ENCODE measurements around the gene ZBTB7A.

Gene ZBTB7A

DNA sequence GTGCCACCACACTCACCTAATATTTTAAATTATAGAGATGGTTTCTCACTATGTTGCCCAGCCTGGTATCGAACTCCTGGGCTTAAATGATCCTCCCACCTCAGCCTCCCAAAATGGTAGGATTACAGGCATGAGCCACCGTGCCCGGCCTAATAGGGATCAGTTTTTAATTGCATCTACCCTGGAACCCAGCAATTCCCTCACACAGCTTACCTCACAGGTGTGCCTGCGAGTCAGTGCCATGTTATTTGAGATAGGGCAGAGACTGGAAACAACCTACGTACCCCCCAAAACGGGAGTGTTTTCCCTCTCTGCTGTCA, 42.9 kb upstream of the ZBTB7A start:
- in situ Hi-C loops (cut with HindIII; ENCODE audit: low sequenced_read_pairs): no loop called here
- H3K4me3 ChIP-seq (ENCODE audit: low read depth, low read length): no peak overlapping the region
- TF ChIP-seq, protein P1, sequence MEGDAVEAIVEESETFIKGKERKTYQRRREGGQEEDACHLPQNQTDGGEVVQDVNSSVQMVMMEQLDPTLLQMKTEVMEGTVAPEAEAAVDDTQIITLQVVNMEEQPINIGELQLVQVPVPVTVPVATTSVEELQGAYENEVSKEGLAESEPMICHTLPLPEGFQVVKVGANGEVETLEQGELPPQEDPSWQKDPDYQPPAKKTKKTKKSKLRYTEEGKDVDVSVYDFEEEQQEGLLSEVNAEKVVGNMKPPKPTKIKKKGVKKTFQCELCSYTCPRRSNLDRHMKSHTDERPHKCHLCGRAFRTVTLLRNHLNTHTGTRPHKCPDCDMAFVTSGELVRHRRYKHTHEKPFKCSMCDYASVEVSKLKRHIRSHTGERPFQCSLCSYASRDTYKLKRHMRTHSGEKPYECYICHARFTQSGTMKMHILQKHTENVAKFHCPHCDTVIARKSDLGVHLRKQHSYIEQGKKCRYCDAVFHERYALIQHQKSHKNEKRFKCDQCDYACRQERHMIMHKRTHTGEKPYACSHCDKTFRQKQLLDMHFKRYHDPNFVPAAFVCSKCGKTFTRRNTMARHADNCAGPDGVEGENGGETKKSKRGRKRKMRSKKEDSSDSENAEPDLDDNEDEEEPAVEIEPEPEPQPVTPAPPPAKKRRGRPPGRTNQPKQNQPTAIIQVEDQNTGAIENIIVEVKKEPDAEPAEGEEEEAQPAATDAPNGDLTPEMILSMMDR (IDR thresholded peaks at IDR 0.05; ENCODE audit: low read depth, low read length): no peak
- no peak for DNase-seq (ENCODE audit: low read depth, low spot score)

DNA sequence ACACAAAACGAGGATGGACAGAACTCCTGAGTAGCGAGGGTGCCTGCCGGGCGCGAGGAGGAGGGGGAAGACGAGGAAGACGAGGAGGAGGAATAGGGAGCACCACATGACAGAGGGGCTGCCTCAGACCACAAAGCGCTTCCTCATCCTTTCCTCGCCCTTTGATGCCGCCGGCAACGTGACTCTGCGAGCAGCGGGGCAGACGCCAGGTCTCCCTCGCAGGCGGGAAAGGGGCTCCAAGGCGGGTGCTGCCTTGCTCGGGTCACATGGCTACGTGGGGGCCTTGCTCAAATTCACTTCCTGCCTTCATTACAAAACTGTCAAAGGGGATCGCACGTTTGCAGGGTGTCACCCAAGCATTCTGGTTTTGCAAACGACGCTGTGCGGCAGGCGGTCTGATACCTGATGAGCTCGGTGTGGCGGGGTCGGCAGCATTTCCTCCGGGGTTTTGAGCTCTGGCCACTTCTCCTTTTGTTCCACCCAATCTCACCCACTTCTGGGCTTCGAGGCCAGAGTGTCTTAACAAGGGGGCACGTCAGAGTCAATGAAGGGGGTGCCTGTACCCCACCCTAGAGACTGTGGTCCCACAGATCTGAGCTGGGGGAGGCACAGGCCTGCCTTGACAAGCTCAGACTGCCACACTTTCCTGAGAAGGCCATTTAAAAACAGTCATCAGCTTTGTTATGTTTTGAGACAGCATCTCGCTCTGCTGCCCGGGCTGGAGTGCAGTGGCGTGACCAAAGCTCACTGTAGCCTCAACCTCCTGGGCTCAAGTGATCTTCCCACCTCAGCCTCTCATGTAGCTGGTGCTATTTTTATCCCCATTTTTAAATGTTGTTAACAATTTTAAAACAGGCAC, 42.3 kb upstream of the ZBTB7A start:
- in situ Hi-C loops (cut with HindIII; ENCODE audit: low sequenced_read_pairs): no loop called here
- no peak overlapping the region for H3K4me3 ChIP-seq (ENCODE audit: low read depth, low read length)
- DNase-seq (ENCODE audit: low read depth, low spot score): no peak
- TF ChIP-seq, protein P1 (IDR thresholded peaks at IDR 0.05; ENCODE audit: low read depth, low read length): no peak

DNA sequence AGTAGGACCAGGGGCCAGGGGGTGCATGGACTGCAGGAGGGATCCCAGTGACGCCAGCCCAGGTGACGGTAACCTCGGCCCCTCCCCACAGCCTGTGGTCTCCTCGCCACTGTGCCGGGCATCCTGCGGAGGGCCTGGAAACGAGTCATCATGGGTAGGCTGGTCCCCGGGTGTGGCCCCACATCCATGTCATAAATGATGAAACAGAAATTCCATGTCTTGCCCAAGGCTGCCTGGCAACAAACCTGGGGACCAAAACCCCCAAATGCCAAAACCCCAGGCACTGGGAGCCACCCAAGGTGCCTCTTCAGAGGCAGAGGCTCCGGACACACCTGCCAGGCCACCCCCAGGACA, 36.4 kb upstream of the ZBTB7A start:
- TF ChIP-seq, protein P1 (IDR thresholded peaks at IDR 0.05; ENCODE audit: low read depth, low read length): no peak
- no peak overlapping the region for H3K4me3 ChIP-seq (ENCODE audit: low read depth, low read length)
- in situ Hi-C loops (cut with HindIII; ENCODE audit: low sequenced_read_pairs): no loop called here
- DNase-seq (ENCODE audit: low read depth, low spot score): no peak

DNA sequence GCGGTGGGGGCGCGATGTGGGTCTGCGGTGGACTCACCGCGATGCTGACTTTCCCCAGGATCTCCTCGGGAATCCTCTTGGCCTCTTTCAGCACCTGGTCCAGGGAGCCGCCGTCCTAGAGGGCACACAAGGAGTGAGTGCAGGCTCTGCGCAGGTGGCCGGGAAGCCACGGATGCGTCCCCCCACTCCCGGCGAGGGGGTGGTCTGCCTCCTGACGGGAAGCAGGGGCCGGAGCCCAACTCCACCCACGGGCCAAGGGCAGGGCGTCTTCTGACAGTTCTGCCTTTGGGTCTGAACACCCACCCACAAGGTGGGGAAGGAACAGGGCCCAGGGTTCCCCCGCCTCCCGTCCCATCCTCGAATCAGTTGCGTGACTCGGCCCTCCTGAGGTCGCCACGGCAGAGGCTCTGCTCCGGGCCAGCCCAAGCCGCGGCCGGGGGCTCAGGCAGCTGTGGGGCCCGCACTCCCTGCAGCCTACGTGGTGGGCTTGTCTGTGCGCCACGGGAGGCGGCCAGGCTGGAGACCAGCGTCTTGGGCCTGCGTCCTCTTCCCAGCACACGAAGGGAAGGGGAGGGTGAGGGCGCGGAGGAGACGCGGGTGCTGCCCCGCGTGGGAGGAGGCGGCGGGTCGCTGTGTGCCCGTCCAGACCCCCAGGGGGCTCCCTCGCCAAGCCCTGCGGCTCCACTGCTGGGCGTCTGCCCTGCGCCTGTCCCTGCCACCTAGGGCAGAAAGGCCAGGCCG, 35.8 kb upstream of the ZBTB7A start:
- TF ChIP-seq, protein P1 (IDR thresholded peaks at IDR 0.05; ENCODE audit: low read depth, low read length): no peak
- no peak overlapping the region for H3K4me3 ChIP-seq (ENCODE audit: low read depth, low read length)
- in situ Hi-C loops (cut with HindIII; ENCODE audit: low sequenced_read_pairs): no loop called here
- DNase-seq (ENCODE audit: low read depth, low spot score): no peak

DNA sequence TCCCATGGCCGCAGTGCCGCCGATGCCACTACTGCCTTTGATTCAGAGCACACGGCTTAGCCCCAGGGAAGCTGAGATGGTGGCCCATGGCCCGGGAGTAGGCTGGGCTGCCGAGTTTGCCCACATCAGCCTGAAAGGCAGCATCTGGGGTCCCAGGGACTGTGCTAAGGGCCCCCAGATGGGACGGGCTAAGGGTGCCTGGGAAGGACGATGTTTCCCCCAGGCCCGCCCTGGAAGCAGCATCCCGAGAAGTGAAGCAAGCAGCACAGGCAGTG, 34.7 kb upstream of the ZBTB7A start:
- in situ Hi-C loops (cut with HindIII; ENCODE audit: low sequenced_read_pairs): no loop called here
- H3K4me3 ChIP-seq (ENCODE audit: low read depth, low read length): no peak overlapping the region
- no peak for DNase-seq (ENCODE audit: low read depth, low spot score)
- TF ChIP-seq, protein P1 (IDR thresholded peaks at IDR 0.05; ENCODE audit: low read depth, low read length): no peak

DNA sequence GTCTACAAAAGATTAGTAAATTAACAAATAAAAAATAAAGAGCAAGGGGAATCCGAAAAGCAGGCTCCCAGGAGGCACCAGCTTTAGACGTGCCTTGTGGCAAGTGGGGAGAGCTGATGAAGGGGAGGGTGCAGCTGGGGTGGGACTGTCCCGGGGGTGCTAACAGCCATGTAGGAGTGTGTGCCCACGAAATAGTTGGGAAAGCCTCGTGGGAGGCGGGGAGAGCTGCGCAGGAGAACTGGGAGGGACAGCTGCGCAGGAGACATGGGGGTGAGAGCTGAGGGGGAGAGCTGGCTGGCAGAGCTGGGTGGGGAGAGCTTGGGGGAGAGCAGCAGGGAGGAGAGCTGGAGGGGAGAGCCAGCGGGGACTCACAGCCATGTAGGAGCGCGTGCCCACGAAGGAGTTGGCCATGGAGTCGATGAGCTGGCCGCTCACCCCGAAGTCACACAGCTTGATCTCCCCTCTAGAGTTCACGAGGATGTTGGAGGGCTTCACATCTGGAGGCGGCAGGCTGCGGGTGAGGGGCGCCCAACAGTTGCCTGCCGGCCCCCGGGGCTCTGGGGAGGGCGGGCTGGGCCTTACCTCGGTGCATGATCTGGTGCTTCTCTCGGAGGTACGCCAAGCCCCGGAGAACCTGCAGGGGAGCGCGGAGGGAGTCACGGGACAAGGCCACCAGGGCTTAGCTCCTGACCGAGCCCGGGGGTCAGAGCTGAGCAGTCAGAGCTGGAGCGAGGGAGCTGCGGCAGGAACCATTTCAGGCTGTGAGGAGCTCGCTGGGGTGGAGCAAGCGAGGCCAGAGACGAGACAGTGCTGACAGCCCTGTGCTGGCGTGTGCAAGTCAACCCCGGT, 34.2 kb upstream of the ZBTB7A start:
- H3K4me3 ChIP-seq (ENCODE audit: low read depth, low read length): no peak overlapping the region
- DNase-seq (ENCODE audit: low read depth, low spot score): no peak
- TF ChIP-seq, protein P1 (IDR thresholded peaks at IDR 0.05; ENCODE audit: low read depth, low read length): no peak
- in situ Hi-C loops (cut with HindIII; ENCODE audit: low sequenced_read_pairs): no loop called here

All from astrocyte of the spinal cord (primary cell).